HepG2 (cell line): ENCODE data around the gene NOXO1. TPM values are rescaled to one million over a fixed set of nuclear protein-coding genes. Genes with fewer than 3 reads are reported as not detected.

Source experiments
- ARNT ChIP-seq: fragments of 450-650 bp; IDR thresholded peaks from 2 replicates; pipeline ENCODE4 v1.6.1; 2017
- KLF9 ChIP-seq: IDR thresholded peaks from 2 replicates; pipeline ENCODE4 v1.6.1; 2016; ENCODE audit warnings: low read depth
- MYC ChIP-seq: sonication (generic); formaldehyde crosslinking; IDR thresholded peaks from 2 replicates; pipeline ENCODE4 v1.9.0; 2021; ENCODE audit warnings: missing genetic modification reagents, borderline replicate concordance
- NFYB ChIP-seq: sonication (generic); formaldehyde crosslinking; IDR thresholded peaks from 2 replicates; pipeline ENCODE4 v1.4.0; 2020; ENCODE audit warnings: missing genetic modification reagents
- NR1H2 ChIP-seq: sonication (generic); formaldehyde crosslinking; IDR thresholded peaks from 2 replicates; pipeline ENCODE4 v1.8.1; 2022; ENCODE audit warnings: low read depth, missing genetic modification reagents, borderline replicate concordance
- RBFOX2 ChIP-seq: fragments of 200-400 bp; formaldehyde crosslinking; IDR thresholded peaks from 2 replicates; pipeline ENCODE4 v1.6.1; 2017; ENCODE audit warnings: low read depth, mild to moderate bottlenecking, low read length
- SRSF4 ChIP-seq: fragments of 200-400 bp; formaldehyde crosslinking; IDR thresholded peaks from one replicate; pipeline ENCODE4 v1.6.1; 2018; ENCODE audit warnings: mild to moderate bottlenecking, low read depth, low read length, moderate library complexity; ENCODE audit not compliant: poor library complexity, severe bottlenecking
- TCF7L2 ChIP-seq: IDR thresholded peaks from 2 replicates; pipeline ENCODE4 v1.6.1; 2011; ENCODE audit warnings: mild to moderate bottlenecking, low read depth, low read length, moderate library complexity
- XRCC5 ChIP-seq: fragments of 200-400 bp; formaldehyde crosslinking; optimal IDR thresholded peaks from 2 replicates; pipeline ENCODE3; 2017; ENCODE audit warnings: mild to moderate bottlenecking, low read length
- ZC3H13 ChIP-seq: sonication (generic); formaldehyde crosslinking; IDR thresholded peaks from 2 replicates; pipeline ENCODE4 v1.8.1; 2023; ENCODE audit warnings: mild to moderate bottlenecking, missing genetic modification reagents, moderate library complexity
- ZNF143 ChIP-seq: sonication (generic); formaldehyde crosslinking; IDR thresholded peaks from 2 replicates; pipeline ENCODE4 v1.4.0; 2020; ENCODE audit warnings: missing genetic modification reagents
- ZNF180 ChIP-seq: sonication (generic); formaldehyde crosslinking; IDR thresholded peaks from 2 replicates; pipeline ENCODE4 v1.4.0; 2020; ENCODE audit warnings: low read depth, missing genetic modification reagents, borderline replicate concordance
- ZNF33B ChIP-seq: sonication (generic); formaldehyde crosslinking; IDR thresholded peaks from 2 replicates; pipeline ENCODE4 v1.5.1; 2020; ENCODE audit warnings: mild to moderate bottlenecking, missing genetic modification reagents
- ZNF430 ChIP-seq: sonication (generic); formaldehyde crosslinking; IDR thresholded peaks from 2 replicates; pipeline ENCODE4 v1.9.0; 2021; ENCODE audit warnings: mild to moderate bottlenecking, missing genetic modification reagents
- ZNF431 ChIP-seq: sonication (generic); formaldehyde crosslinking; IDR thresholded peaks from 2 replicates; pipeline ENCODE4 v1.9.0; 2022; ENCODE audit warnings: missing genetic modification reagents, low read depth, mild to moderate bottlenecking, borderline replicate concordance
- ZNF546 ChIP-seq: sonication (generic); formaldehyde crosslinking; conservative IDR thresholded peaks from 2 replicates; pipeline ENCODE4 v1.8.1; 2023; ENCODE audit warnings: mild to moderate bottlenecking, missing genetic modification reagents
- ZNF678 ChIP-seq: sonication (generic); formaldehyde crosslinking; IDR thresholded peaks from 2 replicates; pipeline ENCODE4 v1.4.0; 2020; ENCODE audit warnings: mild to moderate bottlenecking, missing genetic modification reagents
- ZNF749 ChIP-seq: sonication (generic); formaldehyde crosslinking; IDR thresholded peaks from 2 replicates; pipeline ENCODE4 v1.8.0; 2022; ENCODE audit warnings: mild to moderate bottlenecking, missing genetic modification reagents, moderate library complexity, borderline replicate concordance
- polyA plus RNA-seq, 8 experiments: library from polyadenylated mRNA; depleted of rRNA in 3 of 8; stranded (reverse) in 7 of 8; unstranded in 1 of 8; fragments of >200 nt; fragmentation: Illumina TruSeq in 4 of 8; extraction: Trizol in 4 of 8; gene quantifications; 2 replicates each; pipeline versions ENCODE4 v1.2.1 to v1.2.3, GENCODE V29; 2011 to 2016; ENCODE audit warnings: low read depth in 4 of 8, missing spikeins in 1 of 8, mixed read lengths in 1 of 8; ENCODE audit not compliant: insufficient read depth in 1 of 8
- total RNA-seq, 5 experiments: library from RNA; depleted of rRNA; stranded (reverse); fragments of >200 nt; fragmentation: Illumina TruSeq; extraction: Trizol; gene quantifications; 2 replicates each; pipeline ENCODE4 v1.2.3, GENCODE V29; 2016; ENCODE audit warnings: low read depth in 1 of 5
- TF ChIP-seq, protein P1 (sequence below): IDR thresholded peaks from 2 replicates; pipeline ENCODE4 v1.6.1; 2012; ENCODE audit warnings: low read length, improper control_type of control experiment
- TF ChIP-seq, protein P2 (sequence below): IDR thresholded peaks from 2 replicates; pipeline ENCODE4 v1.6.1; 2012; ENCODE audit warnings: inconsistent platforms
- TF ChIP-seq, protein P3 (sequence below): sonication (generic); formaldehyde crosslinking; IDR thresholded peaks from 2 replicates; pipeline ENCODE4 v1.5.0; 2020; ENCODE audit warnings: mild to moderate bottlenecking, missing genetic modification reagents
- TF ChIP-seq, protein P4 (sequence below): sonication (generic); formaldehyde crosslinking; IDR thresholded peaks from 2 replicates; pipeline ENCODE4 v1.5.0; 2020; ENCODE audit warnings: missing genetic modification reagents

The NOXO1 gene
- total and polyA plus RNA-seq, 2 of the 13 experiments (the other 11 are each of a cell fraction or from before 2014, with no cell fraction given) = 0.69 to 1.4 TPM

DNA sequence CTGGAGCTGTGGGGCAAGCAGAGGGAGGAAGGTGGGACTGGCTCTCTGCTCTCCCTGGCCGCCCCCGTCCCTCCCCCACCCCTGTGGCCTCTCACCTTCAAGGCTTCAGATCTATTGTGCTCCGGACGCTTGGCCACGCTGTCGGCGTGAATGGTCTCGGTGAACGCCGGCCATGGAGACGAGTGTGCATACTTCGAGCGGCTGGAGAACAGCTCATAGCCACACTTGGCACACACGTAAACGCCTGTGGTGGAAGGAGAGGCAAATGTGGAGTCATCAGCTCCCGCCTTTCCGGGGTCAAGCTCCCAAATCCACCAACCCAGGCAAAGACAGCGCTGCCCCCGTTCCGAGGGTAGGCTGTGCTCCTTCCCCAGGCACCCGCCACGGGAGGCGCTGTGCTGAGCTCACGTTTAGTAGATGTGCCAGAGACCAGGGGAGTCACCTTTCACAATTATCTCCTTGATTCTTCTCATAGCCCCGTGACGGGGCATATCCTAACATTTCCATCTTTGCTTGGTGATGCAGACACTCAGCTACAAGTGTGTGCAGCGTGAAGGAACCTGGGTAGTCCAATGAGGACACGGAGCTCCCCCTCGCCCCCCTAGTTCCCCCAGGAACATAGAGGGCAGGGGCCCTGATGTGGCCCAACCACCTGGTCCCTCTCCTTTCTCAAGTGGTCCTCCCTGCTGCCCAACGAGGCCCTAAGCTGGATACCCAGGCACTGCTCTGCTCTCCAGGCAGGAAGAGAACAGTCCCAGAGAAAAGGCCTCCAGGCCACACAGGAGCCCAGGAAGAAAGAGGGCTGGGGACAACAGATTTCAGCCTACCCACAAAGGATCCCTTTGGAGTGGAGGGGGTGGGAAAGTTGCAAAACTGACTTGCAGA is 39.9 kb downstream of the NOXO1 start (continued):
- TF ChIP-seq, protein P1, sequence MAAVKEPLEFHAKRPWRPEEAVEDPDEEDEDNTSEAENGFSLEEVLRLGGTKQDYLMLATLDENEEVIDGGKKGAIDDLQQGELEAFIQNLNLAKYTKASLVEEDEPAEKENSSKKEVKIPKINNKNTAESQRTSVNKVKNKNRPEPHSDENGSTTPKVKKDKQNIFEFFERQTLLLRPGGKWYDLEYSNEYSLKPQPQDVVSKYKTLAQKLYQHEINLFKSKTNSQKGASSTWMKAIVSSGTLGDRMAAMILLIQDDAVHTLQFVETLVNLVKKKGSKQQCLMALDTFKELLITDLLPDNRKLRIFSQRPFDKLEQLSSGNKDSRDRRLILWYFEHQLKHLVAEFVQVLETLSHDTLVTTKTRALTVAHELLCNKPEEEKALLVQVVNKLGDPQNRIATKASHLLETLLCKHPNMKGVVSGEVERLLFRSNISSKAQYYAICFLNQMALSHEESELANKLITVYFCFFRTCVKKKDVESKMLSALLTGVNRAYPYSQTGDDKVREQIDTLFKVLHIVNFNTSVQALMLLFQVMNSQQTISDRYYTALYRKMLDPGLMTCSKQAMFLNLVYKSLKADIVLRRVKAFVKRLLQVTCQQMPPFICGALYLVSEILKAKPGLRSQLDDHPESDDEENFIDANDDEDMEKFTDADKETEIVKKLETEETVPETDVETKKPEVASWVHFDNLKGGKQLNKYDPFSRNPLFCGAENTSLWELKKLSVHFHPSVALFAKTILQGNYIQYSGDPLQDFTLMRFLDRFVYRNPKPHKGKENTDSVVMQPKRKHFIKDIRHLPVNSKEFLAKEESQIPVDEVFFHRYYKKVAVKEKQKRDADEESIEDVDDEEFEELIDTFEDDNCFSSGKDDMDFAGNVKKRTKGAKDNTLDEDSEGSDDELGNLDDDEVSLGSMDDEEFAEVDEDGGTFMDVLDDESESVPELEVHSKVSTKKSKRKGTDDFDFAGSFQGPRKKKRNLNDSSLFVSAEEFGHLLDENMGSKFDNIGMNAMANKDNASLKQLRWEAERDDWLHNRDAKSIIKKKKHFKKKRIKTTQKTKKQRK = no peak
- TF ChIP-seq ARNT = no peak
- no peak for TF ChIP-seq KLF9
- no peak for TF ChIP-seq NR1H2 (CRISPR knock-in tag)
- no peak; the same call in 1 of the 2 replicates for TF ChIP-seq MYC (CRISPR knock-in tag)
- no peak for TF ChIP-seq ZNF143 (CRISPR knock-in tag)
- peak; percentile 15; the same call in 1 of the 2 replicates for TF ChIP-seq RBFOX2
- TF ChIP-seq, protein P2, sequence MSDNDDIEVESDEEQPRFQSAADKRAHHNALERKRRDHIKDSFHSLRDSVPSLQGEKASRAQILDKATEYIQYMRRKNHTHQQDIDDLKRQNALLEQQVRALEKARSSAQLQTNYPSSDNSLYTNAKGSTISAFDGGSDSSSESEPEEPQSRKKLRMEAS = peak; percentile 59; the same call in 1 of the 2 replicates
- no peak; the same call in 1 of the 2 replicates for TF ChIP-seq ZNF180
- TF ChIP-seq XRCC5 = peak; percentile 79
- TF ChIP-seq ZNF430 (CRISPR knock-in tag) = peak; percentile 59; the same call in 1 of the 2 replicates
- no peak for TF ChIP-seq ZNF546 (CRISPR knock-in tag)
- 0 out of 2 replicates have a peak, but pooled peaks have one; percentile 32 for TF ChIP-seq ZNF431 (CRISPR knock-in tag)
- TF ChIP-seq ZNF749 (CRISPR knock-in tag) = 0 out of 2 replicates have a peak, but pooled peaks have one; percentile 63
- TF ChIP-seq SRSF4 = no peak
- TF ChIP-seq TCF7L2 = no peak
- TF ChIP-seq, protein P3, sequence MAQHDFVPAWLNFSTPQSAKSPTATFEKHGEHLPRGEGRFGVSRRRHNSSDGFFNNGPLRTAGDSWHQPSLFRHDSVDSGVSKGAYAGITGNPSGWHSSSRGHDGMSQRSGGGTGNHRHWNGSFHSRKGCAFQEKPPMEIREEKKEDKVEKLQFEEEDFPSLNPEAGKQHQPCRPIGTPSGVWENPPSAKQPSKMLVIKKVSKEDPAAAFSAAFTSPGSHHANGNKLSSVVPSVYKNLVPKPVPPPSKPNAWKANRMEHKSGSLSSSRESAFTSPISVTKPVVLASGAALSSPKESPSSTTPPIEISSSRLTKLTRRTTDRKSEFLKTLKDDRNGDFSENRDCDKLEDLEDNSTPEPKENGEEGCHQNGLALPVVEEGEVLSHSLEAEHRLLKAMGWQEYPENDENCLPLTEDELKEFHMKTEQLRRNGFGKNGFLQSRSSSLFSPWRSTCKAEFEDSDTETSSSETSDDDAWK (CRISPR knock-in tag) = no peak
- TF ChIP-seq ZNF33B (CRISPR knock-in tag) = no peak; the same call in 1 of the 2 replicates
- TF ChIP-seq ZC3H13 = 0 out of 2 replicates have a peak, but pooled peaks have one; percentile 44
- peak; percentile 51 for TF ChIP-seq NFYB (CRISPR knock-in tag)
- TF ChIP-seq ZNF678 = no peak
- TF ChIP-seq, protein P4, sequence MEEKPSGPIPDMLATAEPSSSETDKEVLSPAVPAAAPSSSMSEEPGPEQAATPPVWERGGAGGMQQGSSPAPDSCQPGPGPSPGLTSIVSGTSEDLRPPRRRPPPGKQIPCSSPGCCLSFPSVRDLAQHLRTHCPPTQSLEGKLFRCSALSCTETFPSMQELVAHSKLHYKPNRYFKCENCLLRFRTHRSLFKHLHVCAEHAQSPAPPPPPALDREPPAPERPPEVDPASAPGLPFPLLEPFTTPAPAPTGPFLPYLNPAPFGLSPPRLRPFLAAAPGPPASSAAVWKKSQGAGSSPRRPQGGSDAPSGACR = no peak
